Brain microvascular endothelial cell (primary cell): ENCODE measurements around the gene SPAG16.
A peak's percentile ranks its signal among the peaks of the same experiment; 100 is the strongest.

ENCODE experiments used
- DNase-seq: peaks from one replicate; pipeline ENCODE4 v3.0.0-alpha.2; 2020
- H3K27ac ChIP-seq: fragments of 250-450 bp; sonication (Bioruptor Pico); 2 replicates; pipeline ENCODE4 v1.5.1; 2020; ENCODE audit warnings: mild to moderate bottlenecking, moderate library complexity
- H3K27me3 ChIP-seq: fragments of 250-450 bp; sonication (Bioruptor Pico); replicated peaks from 2 replicates; pipeline ENCODE4 v1.5.1; 2020; ENCODE audit warnings: mild to moderate bottlenecking
- H3K36me3 ChIP-seq: fragments of 250-450 bp; sonication (Bioruptor Pico); replicated peaks from 2 replicates; pipeline ENCODE4 v1.5.1; 2020; ENCODE audit warnings: mild to moderate bottlenecking
- H3K4me3 ChIP-seq: 2 replicates; pipeline ENCODE4 v1.5.1; 2011; ENCODE audit warnings: low read depth, mild to moderate bottlenecking, control low read depth, low read length, moderate library complexity
- CTCF ChIP-seq: IDR thresholded peaks from 2 replicates; pipeline ENCODE4 v1.5.1; 2011; ENCODE audit warnings: low read depth, mild to moderate bottlenecking, moderate library complexity, low read length, control low read depth, inconsistent platforms; ENCODE audit errors: missing control alignments
- in situ Hi-C: cut with HindIII; loops from 2 replicates; pipeline ENCODE4 v1.10.0; 2017; ENCODE audit warnings: low sequenced_read_pairs, low pct_ligation_motif_present

SPAG16 gene

GRCh38 chr2:214158851-214159250, 874.6 kb downstream of the SPAG16 start:
- TF ChIP-seq CTCF, result no peak
- DNase-seq, result no peak
- Histone ChIP-seq H3K4me3 (no peak overlapping the region), H3K27ac (no peak overlapping the region), H3K27me3 (no peaks in the 10 kb centered on the region), H3K36me3 (no peaks in the 10 kb centered on the region)
- in situ Hi-C loops, result no loop called here

GRCh38 chr2:214169281-214169680, 885.0 kb downstream of the SPAG16 start:
- TF ChIP-seq CTCF, result no peak
- no peak for DNase-seq
- Histone ChIP-seq H3K27me3 (no peaks in the 10 kb centered on the region), H3K36me3 (no peaks in the 10 kb centered on the region), H3K27ac (no peak overlapping the region), H3K4me3 (no peak overlapping the region)
- in situ Hi-C loops, result no loop called here

- TF ChIP-seq CTCF, result no peak
- DNase-seq, result peak; percentile 5
Observed at GRCh38 chr2:214169736-214170135, 885.5 kb downstream of the SPAG16 start.

GRCh38 chr2:214174563-214174962, 890.3 kb downstream of the SPAG16 start:
- H3K36me3 ChIP-seq, result no peaks in the 10 kb centered on the region
- in situ Hi-C loops, result no loop called here
- no peak for TF ChIP-seq CTCF
- no peak overlapping the region for H3K4me3 ChIP-seq
- no peaks in the 10 kb centered on the region for H3K27me3 ChIP-seq
- no peak for DNase-seq
- no peak overlapping the region for H3K27ac ChIP-seq

More at GRCh38 chr2:214169736-214170135, 885.5 kb downstream of the SPAG16 start:
- H3K27me3 ChIP-seq, result no peaks in the 10 kb centered on the region
- H3K27ac ChIP-seq, result no peak overlapping the region
- no peak overlapping the region for H3K4me3 ChIP-seq
- H3K36me3 ChIP-seq, result no peaks in the 10 kb centered on the region
- in situ Hi-C loops, result no loop called here

GRCh38 chr2:214180071-214180470, 895.8 kb downstream of the SPAG16 start:
- no peak for TF ChIP-seq CTCF
- in situ Hi-C loops, result no loop called here

GRCh38 chr2:214180686-214181085, 896.4 kb downstream of the SPAG16 start:
- in situ Hi-C loops, result no loop called here
- Histone ChIP-seq H3K27me3 (no peaks in the 10 kb centered on the region), H3K27ac (no peak overlapping the region)

More at GRCh38 chr2:214180071-214180470, 895.8 kb downstream of the SPAG16 start:
- H3K27ac ChIP-seq, result no peak overlapping the region
- DNase-seq, result no peak
- no peaks in the 10 kb centered on the region for H3K27me3 ChIP-seq
- no peak overlapping the region for H3K4me3 ChIP-seq
- no peaks in the 10 kb centered on the region for H3K36me3 ChIP-seq

More at GRCh38 chr2:214180686-214181085, 896.4 kb downstream of the SPAG16 start:
- Histone ChIP-seq H3K36me3 (no peaks in the 10 kb centered on the region), H3K4me3 (no peak overlapping the region)
- TF ChIP-seq CTCF, result no peak
- DNase-seq, result no peak
